ENCODE data around the gene NR1H2. TPM values are rescaled to one million over a fixed set of nuclear protein-coding genes. Genes with fewer than 3 reads are reported as not detected.

NR1H2 gene
- total and polyA plus RNA-seq, 2 experiments from 2014 or later: 32.9 to 70.2 TPM

DNA sequence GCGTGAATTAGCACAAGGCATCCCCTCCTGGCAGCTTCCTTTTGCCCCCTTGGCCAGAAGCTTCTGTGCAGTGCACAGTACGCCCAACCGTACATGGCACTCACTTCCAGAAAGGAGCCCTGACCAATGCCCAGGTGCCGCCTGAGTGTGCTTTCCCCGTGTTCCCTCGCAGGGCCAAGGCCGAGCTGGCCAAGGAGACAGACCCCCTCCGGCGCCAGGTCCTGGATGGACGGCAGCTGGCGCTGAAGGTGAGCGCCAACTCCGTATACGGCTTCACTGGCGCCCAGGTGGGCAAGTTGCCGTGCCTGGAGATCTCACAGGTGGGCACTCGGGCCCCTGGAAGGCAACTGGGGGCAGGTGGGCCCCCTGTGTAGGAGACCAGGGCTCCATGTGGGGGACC is 33.1 kb downstream of the NR1H2 start:
- Mint-ChIP-seq H3K27me3 (ENCODE audit: insufficient read depth, low read depth, poor library complexity) (peaks cover 6% of the 10 kb centered on the region), H3K36me3 (ENCODE audit: low read depth) (peaks cover 67% of the 10 kb centered on the region), H3K4me1 (peaks cover under 1% of the 10 kb centered on the region; the same call in 2 of the 3 replicates), H3K27ac (no peak overlapping the region), H3K9me3 (no peaks in the 10 kb centered on the region; the same call in 2 of the 3 replicates), H3K4me3 (no peak overlapping the region)
- no peaks in the 10 kb centered on the region; the same call in none of the 2 replicates for H3F3A ChIP-seq (replicated peaks; ENCODE audit: low read depth)
- TF ChIP-seq ZNF114 (CRISPR knock-in tag; IDR thresholded peaks at IDR 0.05): no peak
- TF ChIP-seq ZNF462 (CRISPR knock-in tag; IDR thresholded peaks at IDR 0.05): no peak
- TF ChIP-seq, protein P1, sequence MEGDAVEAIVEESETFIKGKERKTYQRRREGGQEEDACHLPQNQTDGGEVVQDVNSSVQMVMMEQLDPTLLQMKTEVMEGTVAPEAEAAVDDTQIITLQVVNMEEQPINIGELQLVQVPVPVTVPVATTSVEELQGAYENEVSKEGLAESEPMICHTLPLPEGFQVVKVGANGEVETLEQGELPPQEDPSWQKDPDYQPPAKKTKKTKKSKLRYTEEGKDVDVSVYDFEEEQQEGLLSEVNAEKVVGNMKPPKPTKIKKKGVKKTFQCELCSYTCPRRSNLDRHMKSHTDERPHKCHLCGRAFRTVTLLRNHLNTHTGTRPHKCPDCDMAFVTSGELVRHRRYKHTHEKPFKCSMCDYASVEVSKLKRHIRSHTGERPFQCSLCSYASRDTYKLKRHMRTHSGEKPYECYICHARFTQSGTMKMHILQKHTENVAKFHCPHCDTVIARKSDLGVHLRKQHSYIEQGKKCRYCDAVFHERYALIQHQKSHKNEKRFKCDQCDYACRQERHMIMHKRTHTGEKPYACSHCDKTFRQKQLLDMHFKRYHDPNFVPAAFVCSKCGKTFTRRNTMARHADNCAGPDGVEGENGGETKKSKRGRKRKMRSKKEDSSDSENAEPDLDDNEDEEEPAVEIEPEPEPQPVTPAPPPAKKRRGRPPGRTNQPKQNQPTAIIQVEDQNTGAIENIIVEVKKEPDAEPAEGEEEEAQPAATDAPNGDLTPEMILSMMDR (conservative IDR thresholded peaks at IDR 0.05; ENCODE audit: low read depth in 2 of 2): no peak
- TF ChIP-seq EZH2phosphoT487 (IDR thresholded peaks at IDR 0.05; ENCODE audit: unreplicated experiment): no peak
- DNase-seq (ENCODE audit: low spot score): no peak
- H3K4me1 ChIP-seq (ENCODE audit: insufficient read depth): no peaks in the 10 kb centered on the region; the same call in 1 of the 2 replicates
- H3K4me3 ChIP-seq: no peak overlapping the region
- H3K9me2 ChIP-seq (ENCODE audit: insufficient read depth): no peaks in the 10 kb centered on the region
- no peak overlapping the region for H3K4me2 ChIP-seq
- no peaks in the 10 kb centered on the region for H3K79me2 ChIP-seq (replicated peaks; ENCODE audit: insufficient read depth)
- no peaks in the 10 kb centered on the region for H3K27me3 ChIP-seq (ENCODE audit: insufficient read depth)
- H3K36me3 ChIP-seq (ENCODE audit: insufficient read depth): peaks cover 4% of the 10 kb centered on the region; the same call in 1 of the 2 replicates
- H4K20me1 ChIP-seq (replicated peaks; ENCODE audit: insufficient read depth): peaks cover 5% of the 10 kb centered on the region
- no peak overlapping the region for H3K27ac ChIP-seq (ENCODE audit: low read depth)
- no peak for ATAC-seq
- H2AFZ ChIP-seq: no peak overlapping the region

Data from GM23338 (cell line).